Natural killer cell treated with Interleukin-12 subunit alpha and Interleukin-12 subunit beta and Interleukin-15 and Interleukin-18, amount 100 ng/mL, for 72 hours (primary cell): ENCODE results near the gene MYBPH. TPM values are rescaled to one million over a fixed set of nuclear protein-coding genes. Genes with fewer than 3 reads are reported as not detected.

Experiments used
- ATAC-seq, 2 donors: fragments of 150-1000 bp; cut with Tn5 transposase in 1 of 2; sonication (Bioruptor Pico), chemical (Tn5 transposase) in 1 of 2; 2 replicates each; pipeline ENCODE4 v1.10.0; 2021
- DNase-seq: peaks from one replicate; pipeline ENCODE4 v3.0.0; 2022; ENCODE audit warnings: low spot score
- H3K27ac Mint-ChIP-seq, 2 donors: 1 replicate in 1 of 2; 2 replicates in 1 of 2; pipeline ENCODE4 v1.8.0; 2022; ENCODE audit warnings: mixed read lengths in 2 of 2, mild to moderate bottlenecking in 1 of 2, moderate library complexity in 1 of 2
- H3K27me3 Mint-ChIP-seq, 2 donors: 1 replicate in 1 of 2; 2 replicates in 1 of 2; pipeline ENCODE4 v1.8.0; 2022; ENCODE audit warnings: mixed read lengths in 2 of 2
- H3K36me3 Mint-ChIP-seq: one replicate; pipeline ENCODE4 v1.8.0; 2022; ENCODE audit warnings: mixed read lengths
- H3K4me1 Mint-ChIP-seq, 2 donors: 1 replicate in 1 of 2; 2 replicates in 1 of 2; pipeline ENCODE4 v1.8.0; 2022; ENCODE audit warnings: low read depth in 2 of 2, mixed read lengths in 2 of 2, mild to moderate bottlenecking in 1 of 2
- H3K4me3 Mint-ChIP-seq: one replicate; pipeline ENCODE4 v1.8.0; 2022; ENCODE audit warnings: mixed read lengths
- H3K9me3 Mint-ChIP-seq: 2 replicates; pipeline ENCODE4 v1.8.0; 2022; ENCODE audit warnings: mixed read lengths
- total RNA-seq, 2 donors: library from RNA; stranded (reverse); gene quantifications; one replicate each; pipeline ENCODE4 v1.2.3, GENCODE V29; 2022

MYBPH gene
- total RNA-seq, 2 donors from 2014 or later, result not detected

- Mint-ChIP-seq H3K4me1 (no peaks in the 10 kb centered on the region), H3K36me3 (no peaks in the 10 kb centered on the region), H3K27ac (no peak overlapping the region), H3K27me3 (peaks cover 14 to 19% of the 10 kb centered on the region in 2 donors), H3K9me3 (no peaks in the 10 kb centered on the region), H3K4me3 (no peak overlapping the region)
- ATAC-seq (no peak), DNase-seq (no peak)
Measured at GRCh38 chr1:203210350-203210749, 34.7 kb upstream of the MYBPH start.

GRCh38 chr1:203208181-203208580 lies 32.6 kb upstream of the MYBPH start:
- Mint-ChIP-seq H3K36me3 (no peaks in the 10 kb centered on the region), H3K4me1 (no peaks in the 10 kb centered on the region), H3K9me3 (no peaks in the 10 kb centered on the region), H3K27me3 (peaks cover 18 to 21% of the 10 kb centered on the region in 2 donors), H3K27ac (no peak overlapping the region), H3K4me3 (no peak overlapping the region)
- ATAC-seq (no peak), DNase-seq (no peak)

GRCh38 chr1:203207751-203208150 lies 32.1 kb upstream of the MYBPH start:
- Mint-ChIP-seq H3K36me3 (no peaks in the 10 kb centered on the region), H3K9me3 (no peaks in the 10 kb centered on the region), H3K27me3 (peaks cover 16 to 22% of the 10 kb centered on the region in 2 donors), H3K27ac (no peak overlapping the region), H3K4me3 (no peak overlapping the region), H3K4me1 (peaks cover 0 to 3% of the 10 kb centered on the region in 2 donors)
- ATAC-seq, result no peak
- DNase-seq, result no peak

GRCh38 chr1:203206129-203206687 lies 30.6 kb upstream of the MYBPH start:
- DNase-seq, result no peak
- Mint-ChIP-seq H3K4me3 (no peak overlapping the region), H3K9me3 (no peaks in the 10 kb centered on the region), H3K27me3 (peaks cover 22 to 27% of the 10 kb centered on the region in 2 donors), H3K4me1 (peaks cover 0 to 5% of the 10 kb centered on the region in 2 donors), H3K27ac (no peak overlapping the region), H3K36me3 (no peaks in the 10 kb centered on the region)
- no peak for ATAC-seq

- no peak overlapping the region for H3K27ac Mint-ChIP-seq
- peaks cover 29 to 41% of the 10 kb centered on the region in 2 donors for H3K27me3 Mint-ChIP-seq
- DNase-seq (no peak), ATAC-seq (no peak)
- H3K4me3 Mint-ChIP-seq, result no peak overlapping the region
- no peaks in the 10 kb centered on the region for H3K36me3 Mint-ChIP-seq
- H3K9me3 Mint-ChIP-seq, result no peaks in the 10 kb centered on the region
- peaks cover 0 to 5% of the 10 kb centered on the region in 2 donors for H3K4me1 Mint-ChIP-seq
Measured at GRCh38 chr1:203204756-203205155, 29.1 kb upstream of the MYBPH start.

- Mint-ChIP-seq H3K27ac (no peak overlapping the region), H3K27me3 (peaks cover 26 to 34% of the 10 kb centered on the region in 2 donors), H3K4me1 (peaks cover 0 to 5% of the 10 kb centered on the region in 2 donors), H3K9me3 (no peaks in the 10 kb centered on the region), H3K4me3 (no peak overlapping the region), H3K36me3 (no peaks in the 10 kb centered on the region)
- ATAC-seq, result no peak
- no peak for DNase-seq
Measured at GRCh38 chr1:203202431-203203245, 27.0 kb upstream of the MYBPH start.

- peaks cover 0 to 5% of the 10 kb centered on the region in 2 donors for H3K4me1 Mint-ChIP-seq
- H3K36me3 Mint-ChIP-seq, result no peaks in the 10 kb centered on the region
- peaks cover 28 to 38% of the 10 kb centered on the region in 2 donors for H3K27me3 Mint-ChIP-seq
- no peak for ATAC-seq
- no peak for DNase-seq
- H3K4me3 Mint-ChIP-seq, result no peak overlapping the region
- no peaks in the 10 kb centered on the region for H3K9me3 Mint-ChIP-seq
- H3K27ac Mint-ChIP-seq, result no peak overlapping the region
Measured at GRCh38 chr1:203201516-203202205, 26.0 kb upstream of the MYBPH start.

GRCh38 chr1:203200916-203201315 lies 25.3 kb upstream of the MYBPH start:
- H3K27ac Mint-ChIP-seq, result no peak overlapping the region

GRCh38 chr1:203199816-203200571 lies 24.4 kb upstream of the MYBPH start:
- Mint-ChIP-seq H3K4me1 (peaks cover 0 to 5% of the 10 kb centered on the region in 2 donors), H3K4me3 (no peak overlapping the region), H3K36me3 (no peaks in the 10 kb centered on the region), H3K27me3 (peaks cover 33 to 38% of the 10 kb centered on the region in 2 donors), H3K27ac (no peak overlapping the region), H3K9me3 (no peaks in the 10 kb centered on the region)
- ATAC-seq (no peak), DNase-seq (no peak)

More at GRCh38 chr1:203200916-203201315, 25.3 kb upstream of the MYBPH start:
- DNase-seq (no peak), ATAC-seq (no peak)
- Mint-ChIP-seq H3K9me3 (no peaks in the 10 kb centered on the region), H3K4me3 (no peak overlapping the region), H3K4me1 (peaks cover 0 to 5% of the 10 kb centered on the region in 2 donors), H3K36me3 (no peaks in the 10 kb centered on the region), H3K27me3 (peaks cover 28 to 38% of the 10 kb centered on the region in 2 donors)

GRCh38 chr1:203199481-203199815 lies 23.8 kb upstream of the MYBPH start:
- Mint-ChIP-seq H3K9me3 (no peaks in the 10 kb centered on the region), H3K4me3 (no peak overlapping the region), H3K27ac (no peak overlapping the region), H3K36me3 (no peaks in the 10 kb centered on the region), H3K27me3 (peaks cover 33 to 38% of the 10 kb centered on the region in 2 donors), H3K4me1 (peaks cover 0 to 5% of the 10 kb centered on the region in 2 donors)
- no peak for ATAC-seq
- no peak for DNase-seq

- peaks cover 0 to 5% of the 10 kb centered on the region in 2 donors for H3K4me1 Mint-ChIP-seq
- peaks cover 33 to 38% of the 10 kb centered on the region in 2 donors for H3K27me3 Mint-ChIP-seq
- no peaks in the 10 kb centered on the region for H3K36me3 Mint-ChIP-seq
- H3K9me3 Mint-ChIP-seq, result no peaks in the 10 kb centered on the region
- no peak overlapping the region for H3K27ac Mint-ChIP-seq
- H3K4me3 Mint-ChIP-seq, result no peak overlapping the region
- DNase-seq, result no peak
- ATAC-seq, result no peak
Measured at GRCh38 chr1:203199002-203199401, 23.4 kb upstream of the MYBPH start.

- H3K36me3 Mint-ChIP-seq, result no peaks in the 10 kb centered on the region
- peaks cover 26 to 30% of the 10 kb centered on the region in 2 donors for H3K27me3 Mint-ChIP-seq
- H3K27ac Mint-ChIP-seq, result no peak overlapping the region
- ATAC-seq (no peak), DNase-seq (no peak)
- no peaks in the 10 kb centered on the region for H3K9me3 Mint-ChIP-seq
- H3K4me1 Mint-ChIP-seq, result peaks cover 0 to 2% of the 10 kb centered on the region in 2 donors
- H3K4me3 Mint-ChIP-seq, result no peak overlapping the region
Measured at GRCh38 chr1:203197625-203198024, 22.0 kb upstream of the MYBPH start.

- Mint-ChIP-seq H3K36me3 (no peaks in the 10 kb centered on the region), H3K27me3 (peaks cover 22 to 32% of the 10 kb centered on the region in 2 donors), H3K4me3 (no peak overlapping the region), H3K27ac (no peak overlapping the region), H3K4me1 (no peaks in the 10 kb centered on the region), H3K9me3 (no peaks in the 10 kb centered on the region)
- DNase-seq (no peak), ATAC-seq (peak in 1 of 2 donors; percentile 8)
Measured at GRCh38 chr1:203196371-203196770, 20.7 kb upstream of the MYBPH start.
